Psoas muscle (tissue), 8 donors: Measurements from ENCODE around the gene SSH2. TPM values are rescaled to one million over a fixed set of nuclear protein-coding genes. Genes with fewer than 3 reads are reported as not detected.
A peak's percentile ranks its signal among the peaks of the same experiment; 100 is the strongest.

ENCODE experiments used
- ATAC-seq, 4 donors: fragments of 200-7000 bp; cut with Tn5 transposase; one replicate each; pipeline ENCODE4 v1.9.1; 2020; ENCODE audit warnings: moderate library complexity in 3 of 4, mild to moderate bottlenecking in 2 of 4
- DNase-seq, 2 donors: peaks; one replicate each; pipeline ENCODE4 v3.0.0-alpha.2; 2020
- H3K27ac ChIP-seq: fragments of 200-600 bp; one replicate; pipeline ENCODE4 v1.8.0; 2022
- H3K27me3 ChIP-seq, 3 donors: fragments of 200-600 bp in 1 of 3; one replicate each; pipeline versions ENCODE4 v1.6.1 to v1.8.0; 2013 to 2022; ENCODE audit warnings: low read length in 2 of 3, mild to moderate bottlenecking in 2 of 3, moderate library complexity in 1 of 3; ENCODE audit not compliant: insufficient read depth in 3 of 3
- H3K36me3 ChIP-seq, 2 donors: fragments of 200-600 bp in 1 of 2; one replicate each; pipeline versions ENCODE4 v1.6.1 to v1.8.0; 2013 to 2022; ENCODE audit warnings: low read depth in 1 of 2, mild to moderate bottlenecking in 1 of 2, moderate library complexity in 1 of 2; ENCODE audit not compliant: insufficient read depth in 1 of 2
- H3K4me1 ChIP-seq: fragments of 200-600 bp; one replicate; pipeline ENCODE4 v1.8.0; 2022
- H3K4me3 ChIP-seq: fragments of 200-600 bp; one replicate; pipeline ENCODE4 v1.8.0; 2022; ENCODE audit warnings: mild to moderate bottlenecking
- H3K9me3 ChIP-seq: fragments of 200-600 bp; one replicate; pipeline ENCODE4 v1.8.0; 2022
- CTCF ChIP-seq: fragments of 200-600 bp; IDR thresholded peaks from one replicate; pipeline ENCODE4 v1.8.0; 2022; ENCODE audit warnings: antibody characterized with exemption
- WGBS, 3 donors: extraction: QIAGEN DNeasy Blood & Tissue Kit; methylation state at CpG; one replicate each; pipeline versions ENCODE4 v1.1.6 to v1.1.7; 2013; 5-methylcytosine and 5-hydroxymethylcytosine counted together
- intact Hi-C, 2 donors: fragments of 100-400 bp; cut with DNase I; formaldehyde crosslinking; loops; one replicate each; pipeline versions ENCODE4 v1.11.0 to v1.14.2; 2022
- polyA plus RNA-seq, 3 donors: library from polyadenylated mRNA; stranded (reverse); fragments of 200-250 nt; gene quantifications; one replicate each; pipeline ENCODE4 v1.2.3, GENCODE V29; 2013
- total RNA-seq, 4 donors: library from RNA; stranded (reverse); fragmentation: NEBNext Ultra II Directional in 2 of 4; extraction: Animal tissue kit (Norgen Biotek cat#: 25700) in 2 of 4; gene quantifications; one replicate each; pipeline versions ENCODE4 v1.2.1 to v1.2.4, GENCODE V29; 2021 to 2023
- donor health status: healthy with polysubstance abuse.
- donor health status: DM: no; HTN: no; CAD: no; lungs with moderate emphysema.
- donor health status: Bipolar disorder and iron deficiency.
- donor health status: healthy.
- donor health status: DM: yes; HTN: yes; CAD: no.
- donor health status: DM: no; HTN: no; CAD: no.
- donor health status: DM: no; HTN: no; CAD: no.
- donor health status: DM: yes; HTN: yes; CAD: no.

The SSH2 gene
- total and polyA plus RNA-seq, 7 donors, result 28.0 to 168 (median 107) TPM

- H3K27ac ChIP-seq, result peak overlapping the region; percentile 42
- DNase-seq (peak; percentile 88 to 95), ATAC-seq (peak; percentile 88 to 94 (median 90))
- no peaks in the 10 kb centered on the region for H3K27me3 ChIP-seq
- intact Hi-C loops, result loop anchor here in 1 of 2 donors (2.0 to 10.0 kb wide), 3 partner anchors 35 to 513 kb away; partner anchors contain the start of gene SSH2
- no peak overlapping the region for H3K4me3 ChIP-seq
- peaks cover 27% of the 10 kb centered on the region for H3K4me1 ChIP-seq
- H3K9me3 ChIP-seq, result no peaks in the 10 kb centered on the region
- WGBS, 3 donors, result 57 to 59% (median 57%) methylated on average over 15 of the region's 15 CpGs
- TF ChIP-seq CTCF, result peak; percentile 90
- H3K36me3 ChIP-seq, result peaks cover 0 to 79% of the 10 kb centered on the region in 2 donors
Measured at GRCh38 chr17:29579866-29580771, 349.9 kb downstream of the SSH2 start.

- TF ChIP-seq CTCF, result no peak
- H3K9me3 ChIP-seq, result no peaks in the 10 kb centered on the region
- no peak overlapping the region for H3K4me3 ChIP-seq
- peaks cover 0 to 92% of the 10 kb centered on the region in 2 donors for H3K36me3 ChIP-seq
- peak in 1 of 2 donors; percentile 51 for DNase-seq
- WGBS, 3 donors, result 88 to 93% (median 89%) methylated on average over 14 of the region's 14 CpGs
- intact Hi-C loops, result loop anchor here in 1 of 2 donors (2.0 kb wide), 1 partner anchor 514 kb away; no protein-coding TSS in a partner anchor
- H3K27me3 ChIP-seq, result no peaks in the 10 kb centered on the region
- ATAC-seq, result no peak
- H3K4me1 ChIP-seq, result peaks cover 15% of the 10 kb centered on the region
- no peak overlapping the region for H3K27ac ChIP-seq
Measured at GRCh38 chr17:29578626-29579485, 351.2 kb downstream of the SSH2 start.

- 59 to 68% (median 64%) methylated on average over 22 of the region's 22 CpGs for WGBS, 3 donors
- no peak for ATAC-seq
- no peaks in the 10 kb centered on the region for H3K9me3 ChIP-seq
- intact Hi-C loops, result loop anchor here in 1 of 2 donors (2.0 kb wide), 1 partner anchor 515 kb away; no protein-coding TSS in a partner anchor
- H3K27me3 ChIP-seq, result no peaks in the 10 kb centered on the region
- H3K27ac ChIP-seq, result no peak overlapping the region
- peaks cover 0 to 93% of the 10 kb centered on the region in 2 donors for H3K36me3 ChIP-seq
- peaks cover 10% of the 10 kb centered on the region for H3K4me1 ChIP-seq
- no peak for TF ChIP-seq CTCF
- peak; percentile 49 to 50 for DNase-seq
- H3K4me3 ChIP-seq, result no peak overlapping the region
Measured at GRCh38 chr17:29577385-29578211, 352.4 kb downstream of the SSH2 start.

- Histone ChIP-seq H3K9me3 (no peaks in the 10 kb centered on the region), H3K4me1 (peaks cover 15% of the 10 kb centered on the region), H3K36me3 (peaks cover 0 to 87% of the 10 kb centered on the region in 2 donors), H3K27ac (no peak overlapping the region), H3K4me3 (no peak overlapping the region), H3K27me3 (no peaks in the 10 kb centered on the region)
- no peak for ATAC-seq
- DNase-seq, result peak in 1 of 2 donors; percentile 48
- TF ChIP-seq CTCF, result no peak
- 84 to 90% (median 86%) methylated on average over 9 of the region's 9 CpGs for WGBS, 3 donors
- intact Hi-C loops, result no loop called here
Measured at GRCh38 chr17:29577001-29577370, 353.0 kb downstream of the SSH2 start.
